ENCODE results near the gene FAM124A.

DNA sequence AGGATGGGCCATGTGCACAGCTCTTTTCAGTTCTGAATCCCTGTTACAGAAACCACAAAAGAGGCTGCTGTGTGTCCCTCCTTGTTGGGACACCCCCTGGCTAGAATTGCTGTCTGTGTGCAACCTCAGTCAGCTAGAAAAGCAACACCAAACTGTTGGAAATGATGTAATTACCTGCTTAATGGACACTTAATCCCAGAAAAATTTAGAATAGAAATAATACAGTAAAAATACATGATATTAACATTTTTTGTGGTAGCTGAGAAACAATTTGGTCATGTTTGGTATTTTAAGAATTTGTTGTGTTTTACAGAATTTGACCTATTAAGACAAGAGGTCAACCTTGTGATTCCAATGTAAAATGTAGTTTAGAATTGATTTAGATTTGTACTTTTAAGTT, 46.8 kb downstream of the FAM124A start:
- TF ChIP-seq POLR2AphosphoS5 (IDR thresholded peaks at IDR 0.05) (no peak), CTCF (IDR thresholded peaks at IDR 0.05 in 8 of 11, conservative IDR thresholded peaks at IDR 0.05 in 3 of 11) (no peak), POLR2A (IDR thresholded peaks at IDR 0.05) (no peak)
